T1000 (cell line): ENCODE data around the gene USP2.
A peak's percentile ranks its signal among the peaks of the same experiment; 100 is the strongest.

Experiments used
- DNase-seq: peaks from one replicate; lab custom pipeline; 2025; ENCODE audit warnings: mixed read lengths; lab: John Stamatoyannopoulos, UW

Gene USP2

GRCh38 chr11:119322360-119322739, 59.1 kb downstream of the USP2 start:
- DNase-seq, result no peak

DNA sequence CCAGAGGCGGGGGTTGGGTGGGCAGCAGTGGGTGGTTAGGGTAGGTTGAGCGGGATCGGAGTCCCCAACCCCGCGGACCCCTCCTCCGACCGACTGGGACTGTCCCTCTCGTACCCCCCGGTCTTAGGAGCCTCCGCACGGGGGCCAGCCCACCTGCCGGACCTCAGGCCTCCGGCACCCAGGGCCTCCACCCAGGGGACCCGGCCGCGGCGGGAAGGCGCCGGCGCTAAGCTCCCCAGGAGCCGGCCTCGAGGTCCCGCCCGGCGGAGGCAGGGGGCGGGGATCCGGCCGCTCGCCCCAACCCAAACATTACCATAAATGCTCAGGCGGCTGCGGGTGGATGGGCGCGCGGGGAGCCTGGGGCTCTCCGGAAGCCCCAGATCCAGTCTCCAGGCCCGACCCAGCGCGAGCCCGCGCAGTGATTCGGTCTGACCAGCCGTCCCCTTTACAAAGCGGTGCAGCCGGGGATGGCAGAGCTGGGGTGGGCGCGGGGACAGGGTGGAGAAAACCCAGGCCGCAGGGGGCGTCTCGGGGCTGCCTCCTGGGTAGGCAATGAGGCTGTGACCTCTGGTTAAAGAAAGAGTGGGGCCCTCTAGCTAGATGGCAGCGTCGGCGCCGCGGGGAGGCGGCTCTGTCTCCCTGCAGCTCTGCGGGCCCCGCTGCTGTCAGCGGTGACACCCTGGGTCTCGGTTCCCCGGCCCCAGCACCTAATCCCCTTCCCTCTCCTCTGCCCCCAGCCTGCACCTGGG, 60.5 kb downstream of the USP2 start:
- DNase-seq, result no peak

DNA sequence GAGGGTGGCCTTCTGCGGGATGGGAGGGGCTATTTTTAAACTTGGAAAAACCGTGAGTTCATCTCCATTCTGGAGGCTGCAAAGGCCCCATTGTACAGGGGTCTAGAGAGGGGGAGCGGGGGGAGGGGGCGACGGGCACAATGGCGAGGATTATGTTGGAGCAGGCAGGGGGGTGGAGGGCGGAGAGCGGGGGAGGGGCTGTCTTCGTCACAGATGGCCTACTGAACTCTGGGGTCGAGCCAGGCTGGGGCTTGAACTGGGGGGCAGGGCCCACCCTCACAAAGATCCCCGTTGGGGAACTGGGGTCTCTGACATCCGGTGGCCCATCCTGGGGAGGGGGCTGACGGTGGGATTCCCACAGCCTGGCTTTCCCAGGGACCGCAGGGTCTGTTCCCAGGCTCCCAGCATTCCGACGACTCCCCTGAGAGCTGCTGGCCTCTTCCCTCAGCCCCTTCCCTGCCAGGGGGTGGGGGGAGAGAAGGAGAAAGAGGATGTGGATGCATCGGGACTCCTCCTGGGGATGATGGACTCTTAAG, 61.2 kb downstream of the USP2 start:
- no peak for DNase-seq

DNA sequence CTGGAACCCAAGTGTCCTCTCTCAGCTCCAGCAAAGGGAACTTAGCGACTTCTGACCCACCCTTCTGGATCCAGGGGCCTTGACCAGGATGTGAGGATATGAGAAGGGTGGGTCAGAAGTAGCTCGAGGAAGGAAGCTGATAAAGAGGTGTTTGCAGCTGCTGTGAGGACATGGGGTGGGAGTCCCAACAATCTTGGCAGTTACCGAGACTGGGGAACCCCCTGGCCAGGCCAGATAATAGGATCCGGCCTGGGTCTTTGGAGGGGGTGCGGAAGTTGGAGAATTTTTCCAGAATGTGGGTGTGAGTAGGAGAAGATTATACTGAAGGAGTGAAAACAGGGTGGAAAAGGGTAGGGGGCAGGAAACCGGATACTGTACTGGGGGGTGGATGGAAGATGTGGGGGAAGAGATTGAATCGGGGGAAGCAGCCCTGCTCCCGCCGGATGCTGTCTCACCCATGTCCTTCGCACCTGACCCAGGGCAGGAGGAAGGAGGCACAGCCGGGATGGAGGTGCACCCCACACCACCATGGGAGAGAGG, 61.7 kb downstream of the USP2 start:
- DNase-seq, result no peak

DNA sequence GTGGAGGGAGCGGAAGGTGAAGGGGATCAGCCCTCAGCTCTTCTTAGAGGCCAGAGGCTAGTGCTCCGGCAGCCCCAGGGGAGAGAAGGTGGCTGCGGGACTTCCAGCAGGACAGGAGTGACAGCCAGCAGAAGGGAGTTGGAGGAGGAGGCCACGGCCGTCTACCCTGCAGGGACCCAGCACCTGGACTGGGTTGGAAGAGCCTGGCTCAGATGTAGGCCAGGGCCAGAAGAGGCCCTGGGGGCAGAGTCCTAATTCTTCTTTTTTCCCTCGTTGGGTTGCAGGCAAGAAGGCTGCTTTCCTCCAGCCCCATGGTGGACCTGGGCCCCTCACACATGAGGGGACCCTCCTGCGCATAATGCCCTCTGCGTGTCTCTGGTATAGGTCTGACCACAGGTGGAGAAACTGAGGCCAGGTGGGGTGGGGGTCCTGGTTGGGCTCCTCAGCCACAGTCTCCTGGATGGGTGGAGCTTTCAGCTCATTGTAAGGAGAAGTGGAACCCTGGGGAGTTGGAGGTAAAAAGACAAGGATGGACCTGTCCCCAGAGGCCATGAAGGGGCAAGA, 62.3 kb downstream of the USP2 start:
- no peak for DNase-seq

- peak; percentile 29 for DNase-seq
These were observed 63.0 kb downstream of the USP2 start for GRCh38 chr11:119318240-119319135.

DNA sequence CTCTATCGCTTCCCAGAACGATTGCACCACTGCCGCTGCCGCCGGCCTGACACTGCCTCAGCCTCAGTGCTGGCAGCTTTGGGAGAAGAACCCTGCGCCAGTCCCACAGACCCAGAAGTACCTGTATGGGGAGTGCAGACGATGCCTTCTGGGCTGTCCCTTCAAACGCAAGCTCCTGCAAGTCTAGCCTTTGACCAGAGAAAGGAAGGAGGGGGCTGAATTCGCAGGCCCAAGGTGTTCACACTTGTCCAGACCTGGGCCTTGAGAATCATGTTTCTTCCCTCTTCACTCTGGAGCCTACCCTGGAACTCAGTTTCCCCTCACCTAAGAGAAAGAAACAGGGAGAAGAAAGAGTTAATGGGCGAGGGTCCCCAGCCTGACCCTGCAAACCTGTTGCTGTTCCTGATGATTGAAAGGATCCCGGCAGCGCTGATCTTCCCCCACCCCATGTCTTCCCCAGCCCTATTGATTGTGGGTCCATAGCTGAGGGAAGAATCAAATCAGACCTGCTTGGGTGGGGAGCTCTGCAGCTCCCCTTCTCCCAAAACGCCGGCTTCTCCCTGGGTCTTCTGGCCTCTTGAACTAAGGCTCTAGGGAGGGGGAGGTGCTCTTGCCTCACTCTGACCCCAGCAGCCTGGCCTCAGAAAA, 63.8 kb downstream of the USP2 start:
- no peak for DNase-seq

DNA sequence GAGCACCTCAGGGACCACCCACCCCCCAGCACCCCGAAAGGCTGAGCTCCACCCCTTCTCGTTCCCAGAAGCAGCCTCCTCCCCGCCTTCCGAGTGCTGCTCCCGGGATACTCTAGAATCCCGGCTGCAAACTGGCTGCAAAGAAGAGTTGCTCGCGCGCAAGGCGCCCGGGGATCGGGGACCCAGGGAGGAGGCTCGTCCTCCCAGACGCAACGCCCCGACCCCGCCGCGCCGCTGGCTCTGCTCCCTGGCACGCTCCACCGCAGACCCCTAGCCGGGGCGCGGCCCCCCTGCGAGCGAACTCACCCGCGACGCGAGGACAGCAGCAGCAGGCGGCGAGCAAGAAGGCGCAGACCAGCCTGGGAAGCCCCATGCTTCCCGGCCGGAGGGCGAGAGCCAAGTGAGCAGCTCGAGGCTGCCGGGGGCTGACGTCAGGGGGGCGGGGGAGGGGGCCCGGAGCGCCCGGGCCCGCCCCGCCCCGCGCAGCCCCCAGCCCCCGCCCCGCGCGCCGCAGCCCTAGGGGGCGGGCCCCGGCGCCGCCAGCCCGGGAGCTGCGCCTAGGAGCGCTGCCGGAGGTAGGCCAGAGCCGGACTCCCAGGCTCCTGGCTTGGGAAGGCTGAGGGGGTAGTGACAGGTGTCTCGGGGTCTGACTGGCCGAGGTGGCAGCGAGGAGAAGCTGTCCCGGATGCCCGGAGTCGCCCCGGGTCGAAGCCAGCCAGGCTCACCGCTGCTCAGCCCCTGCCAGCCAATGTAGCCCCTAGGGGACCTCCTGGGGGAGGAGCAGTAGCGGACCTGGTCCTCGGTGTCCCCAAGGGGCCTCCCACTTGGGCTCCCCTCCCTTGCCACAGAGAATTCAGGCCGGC, 64.5 kb downstream of the USP2 start, which contains the start of gene MCAM:
TSS of gene MCAM (minus strand) at position 402 of the 863 bp plus-strand sequence. CDS start at position 373, 29 bp downstream.
- no peak for DNase-seq

- no peak for DNase-seq
These were observed 65.3 kb downstream of the USP2 start for GRCh38 chr11:119316016-119316728.

GRCh38 chr11:119315131-119316015, 66.1 kb downstream of the USP2 start:
- DNase-seq, result peak; percentile 24

- no peak for DNase-seq
These were observed 66.8 kb downstream of the USP2 start for GRCh38 chr11:119314726-119315125.

GRCh38 chr11:119310682-119311052, 70.8 kb downstream of the USP2 start:
- no peak for DNase-seq

DNA sequence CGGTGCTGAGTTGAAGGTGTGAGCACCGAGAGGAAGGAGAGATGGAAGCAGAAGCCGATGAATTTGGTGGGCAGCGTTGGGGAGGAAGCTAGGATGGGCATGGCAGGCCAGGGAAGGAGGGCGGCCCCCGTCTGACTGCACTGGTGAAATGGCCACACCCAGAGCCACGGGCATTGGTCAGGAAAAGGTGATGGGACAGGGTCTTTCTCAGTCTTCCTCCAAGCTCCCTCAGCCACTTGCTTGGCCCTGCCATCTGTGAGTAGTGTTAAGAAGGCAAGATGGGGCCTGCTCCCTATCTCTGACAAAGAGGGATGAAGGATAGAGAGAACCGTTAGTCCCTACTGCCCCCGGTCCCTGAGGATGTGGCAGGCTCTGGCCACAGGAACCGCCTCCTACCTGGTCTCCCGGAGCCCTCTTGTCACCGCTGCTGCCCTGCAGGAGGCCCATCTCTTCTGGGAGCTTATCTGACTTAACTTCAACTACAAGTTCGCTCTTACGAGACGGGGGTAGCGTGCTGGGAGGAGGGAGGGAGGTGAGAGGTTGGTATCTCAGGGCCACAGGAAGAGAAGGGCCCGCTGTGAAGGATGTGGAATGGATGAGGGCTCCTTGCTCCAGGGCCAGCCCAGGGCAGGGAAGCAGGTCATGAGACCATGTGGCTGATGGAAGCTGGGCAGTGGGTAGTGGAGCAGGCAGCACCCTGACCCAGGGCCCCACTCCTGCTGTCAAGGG, 71.4 kb downstream of the USP2 start:
- DNase-seq, result no peak

- no peak for DNase-seq
These were observed 72.1 kb downstream of the USP2 start for GRCh38 chr11:119309411-119309810.

- DNase-seq, result no peak
These were observed 73.5 kb downstream of the USP2 start for GRCh38 chr11:119307974-119308373.

DNA sequence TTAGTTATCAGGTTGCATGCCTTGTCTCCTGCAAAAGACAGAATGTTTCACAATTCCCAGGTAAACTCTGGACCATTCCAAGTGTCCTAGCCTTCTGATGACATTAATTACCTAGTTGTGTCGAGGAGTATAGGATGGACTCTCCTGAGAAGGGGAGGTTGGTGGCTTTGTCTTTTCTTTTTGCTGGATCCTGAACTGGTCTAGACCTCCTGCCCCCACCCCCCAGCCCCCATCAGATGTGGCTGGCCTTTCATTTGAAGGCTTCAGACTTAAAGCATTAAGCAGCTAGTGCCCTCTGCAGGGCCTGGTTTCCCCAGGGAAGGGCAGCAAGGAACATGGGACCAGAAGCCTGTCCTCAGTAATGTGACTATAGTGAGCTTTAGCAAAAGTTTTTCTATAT, 74.3 kb downstream of the USP2 start:
- DNase-seq, result no peak

GRCh38 chr11:119306373-119306890, 75.1 kb downstream of the USP2 start:
- DNase-seq, result no peak
